Measurements from ENCODE around the gene NUDC. TPM values are rescaled to one million over a fixed set of nuclear protein-coding genes. Genes with fewer than 3 reads are reported as not detected.
A peak's percentile ranks its signal among the peaks of the same experiment; 100 is the strongest.

The NUDC gene
- total and polyA plus RNA-seq, 2 of the 13 experiments (the other 11 are each of a cell fraction or from before 2014, with no cell fraction given), result 34.7 to 104 TPM

GRCh38 chr1:26889551-26890466 lies 31.7 kb upstream of the NUDC start, which contains the start of gene GPN2 (continued):
- TF ChIP-seq CHD2 (IDR thresholded peaks at IDR 0.05; ENCODE audit: low read depth, low read length), result no peak
- no peak for TF ChIP-seq TBL1XR1 (IDR thresholded peaks at IDR 0.05; ENCODE audit: borderline replicate concordance, low read length, partially characterized antibody)
- TF ChIP-seq RFX1 (IDR thresholded peaks at IDR 0.05), result no peak
- peak; percentile 90 for TF ChIP-seq FOXC1 (CRISPR knock-in tag; IDR thresholded peaks at IDR 0.05; ENCODE audit: borderline replicate concordance)
- no peak for TF ChIP-seq SCMH1 (CRISPR knock-in tag; IDR thresholded peaks at IDR 0.05; ENCODE audit: borderline replicate concordance)
- 0 out of 2 replicates have a peak, but pooled peaks have one; percentile 63 for TF ChIP-seq RFXAP (CRISPR knock-in tag; IDR thresholded peaks at IDR 0.05; ENCODE audit: borderline replicate concordance)
- no peak for TF ChIP-seq SOX13 (IDR thresholded peaks at IDR 0.05)
- TF ChIP-seq SOX13 (CRISPR knock-in tag; conservative IDR thresholded peaks at IDR 0.05 in 1 of 2, IDR thresholded peaks at IDR 0.05 in 1 of 2), result peak in 1 of 2 experiments; percentile 26; a peak in 1 of 4 replicates
- TF ChIP-seq KMT2A (CRISPR knock-in tag; IDR thresholded peaks at IDR 0.05), result peak; percentile 96
- TF ChIP-seq ISL2 (CRISPR knock-in tag; IDR thresholded peaks at IDR 0.05), result no peak; the same call in 1 of the 2 replicates
- TF ChIP-seq JARID2 (CRISPR knock-in tag; IDR thresholded peaks at IDR 0.05; ENCODE audit: insufficient replicate concordance), result no peak
- 0 out of 2 replicates have a peak, but pooled peaks have one; percentile 30 for TF ChIP-seq ZNF766 (CRISPR knock-in tag; IDR thresholded peaks at IDR 0.05; ENCODE audit: borderline replicate concordance)
- peak; percentile 100 for TF ChIP-seq KDM2A (CRISPR knock-in tag; IDR thresholded peaks at IDR 0.05; ENCODE audit: borderline replicate concordance, low read depth)
- peak; percentile 92; the same call in 1 of the 2 replicates for TF ChIP-seq ZNF598 (CRISPR knock-in tag; IDR thresholded peaks at IDR 0.05; ENCODE audit: borderline replicate concordance)
- TF ChIP-seq ZBED4 (CRISPR knock-in tag; IDR thresholded peaks at IDR 0.05; ENCODE audit: borderline replicate concordance), result no peak
- TF ChIP-seq XRCC5 (optimal IDR thresholded peaks at IDR 0.05; ENCODE audit: low read length), result no peak
- TF ChIP-seq HNF4G (IDR thresholded peaks at IDR 0.05; ENCODE audit: borderline replicate concordance, low read depth, low read length), result no peak
- peak; percentile 67 for TF ChIP-seq HNF4G (CRISPR knock-in tag; IDR thresholded peaks at IDR 0.05; ENCODE audit: borderline replicate concordance, low read depth)
- peak; percentile 93; the same call in 1 of the 2 replicates for TF ChIP-seq KAT7 (CRISPR knock-in tag; IDR thresholded peaks at IDR 0.05; ENCODE audit: borderline replicate concordance)
- no peak for TF ChIP-seq ZFP82 (CRISPR knock-in tag; IDR thresholded peaks at IDR 0.05; ENCODE audit: borderline replicate concordance)
- TF ChIP-seq ZNF550 (CRISPR knock-in tag; IDR thresholded peaks at IDR 0.05; ENCODE audit: borderline replicate concordance), result 0 out of 2 replicates have a peak, but pooled peaks have one; percentile 19
- peak; percentile 94 for TF ChIP-seq ZNF563 (CRISPR knock-in tag; IDR thresholded peaks at IDR 0.05)
- no peak; the same call in 1 of the 2 replicates for TF ChIP-seq FOXJ3 (CRISPR knock-in tag; IDR thresholded peaks at IDR 0.05; ENCODE audit: borderline replicate concordance)
- TF ChIP-seq AGO2 (optimal IDR thresholded peaks at IDR 0.05; ENCODE audit: low read depth, low read length), result peak; percentile 100
- peak; percentile 43; the same call in 1 of the 2 replicates for TF ChIP-seq ZNF446 (CRISPR knock-in tag; IDR thresholded peaks at IDR 0.05)
- no peak for TF ChIP-seq ZSCAN9 (CRISPR knock-in tag; IDR thresholded peaks at IDR 0.05; ENCODE audit: borderline replicate concordance)
- no peak for TF ChIP-seq TGIF2 (CRISPR knock-in tag; IDR thresholded peaks at IDR 0.05)
- no peak for TF ChIP-seq SUZ12 (IDR thresholded peaks at IDR 0.05; ENCODE audit: low read depth, low read length)

Data from HepG2 (cell line).